Sigmoid colon (tissue), 4 donors: ENCODE data around the gene FCRL2.

ENCODE experiments used
- POLR2A ChIP-seq, 2 donors: fragments of 450-650 bp; IDR thresholded peaks; one replicate each; pipeline ENCODE4 v1.6.1; 2016; ENCODE audit warnings: antibody characterized with exemption in 2 of 2, mild to moderate bottlenecking in 2 of 2, moderate library complexity in 2 of 2
- POLR2AphosphoS5 ChIP-seq, 4 donors: sonication (generic); formaldehyde crosslinking; IDR thresholded peaks; one replicate each; pipeline ENCODE4 v1.6.1; 2017; ENCODE audit warnings: antibody characterized with exemption in 4 of 4
- TF ChIP-seq, protein P1 (sequence below), 4 experiments: fragments of 450-650 bp in 3 of 4; fragments of 200-600 bp in 1 of 4; IDR thresholded peaks; one replicate each; pipeline ENCODE4 v1.5.1; 2016 to 2019; ENCODE audit warnings: antibody characterized with exemption in 4 of 4, mild to moderate bottlenecking in 3 of 4, moderate library complexity in 2 of 4

- TF ChIP-seq POLR2A (IDR thresholded peaks at IDR 0.05) (no peak), POLR2AphosphoS5 (IDR thresholded peaks at IDR 0.05) (no peak)
- TF ChIP-seq, protein P1, sequence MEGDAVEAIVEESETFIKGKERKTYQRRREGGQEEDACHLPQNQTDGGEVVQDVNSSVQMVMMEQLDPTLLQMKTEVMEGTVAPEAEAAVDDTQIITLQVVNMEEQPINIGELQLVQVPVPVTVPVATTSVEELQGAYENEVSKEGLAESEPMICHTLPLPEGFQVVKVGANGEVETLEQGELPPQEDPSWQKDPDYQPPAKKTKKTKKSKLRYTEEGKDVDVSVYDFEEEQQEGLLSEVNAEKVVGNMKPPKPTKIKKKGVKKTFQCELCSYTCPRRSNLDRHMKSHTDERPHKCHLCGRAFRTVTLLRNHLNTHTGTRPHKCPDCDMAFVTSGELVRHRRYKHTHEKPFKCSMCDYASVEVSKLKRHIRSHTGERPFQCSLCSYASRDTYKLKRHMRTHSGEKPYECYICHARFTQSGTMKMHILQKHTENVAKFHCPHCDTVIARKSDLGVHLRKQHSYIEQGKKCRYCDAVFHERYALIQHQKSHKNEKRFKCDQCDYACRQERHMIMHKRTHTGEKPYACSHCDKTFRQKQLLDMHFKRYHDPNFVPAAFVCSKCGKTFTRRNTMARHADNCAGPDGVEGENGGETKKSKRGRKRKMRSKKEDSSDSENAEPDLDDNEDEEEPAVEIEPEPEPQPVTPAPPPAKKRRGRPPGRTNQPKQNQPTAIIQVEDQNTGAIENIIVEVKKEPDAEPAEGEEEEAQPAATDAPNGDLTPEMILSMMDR (IDR thresholded peaks at IDR 0.05): no peak
Measured at GRCh38 chr1:157775101-157775870, 1.6 kb downstream of the FCRL2 start.
